Activated CD4-positive, alpha-beta T cell treated with anti-CD3 and anti-CD28 coated beads, Interleukin-2, Interleukin-4, amounts not matched to agents 100 ng/mL and 50 ng/mL, durations not matched to agents 16 hours and 8 hours (primary cell): ENCODE measurements around the gene TFEB.

Source experiments
- DNase-seq: peaks from one replicate; pipeline ENCODE4 v3.0.0-alpha.2; 2020; ENCODE audit warnings: low spot score

TFEB gene

GRCh38 chr6:41705996-41706835 is 29.2 kb downstream of the TFEB start:
- DNase-seq = peak; percentile 91

- no peak for DNase-seq
Measured at GRCh38 chr6:41705311-41705995, 30.0 kb downstream of the TFEB start.

GRCh38 chr6:41704656-41705310 is 30.6 kb downstream of the TFEB start:
- no peak for DNase-seq

- no peak for DNase-seq
Measured at GRCh38 chr6:41704028-41704427, 31.4 kb downstream of the TFEB start.

GRCh38 chr6:41702771-41703494 is 32.5 kb downstream of the TFEB start:
- DNase-seq = no peak

GRCh38 chr6:41702089-41702745 is 33.2 kb downstream of the TFEB start:
- no peak for DNase-seq

- DNase-seq = no peak
Measured at GRCh38 chr6:41700463-41701347, 34.7 kb downstream of the TFEB start.

GRCh38 chr6:41699063-41699462 is 36.3 kb downstream of the TFEB start:
- no peak for DNase-seq

GRCh38 chr6:41697861-41698781 is 37.3 kb downstream of the TFEB start:
- DNase-seq = no peak

- no peak for DNase-seq
Measured at GRCh38 chr6:41696788-41697187, 38.6 kb downstream of the TFEB start.

GRCh38 chr6:41695825-41696224 is 39.6 kb downstream of the TFEB start:
- no peak for DNase-seq

- no peak for DNase-seq
Measured at GRCh38 chr6:41694815-41695526, 40.4 kb downstream of the TFEB start.

- DNase-seq = no peak
Measured at GRCh38 chr6:41693281-41694240, 41.8 kb downstream of the TFEB start.

- no peak for DNase-seq
Measured at GRCh38 chr6:41692730-41693129, 42.7 kb downstream of the TFEB start.

- DNase-seq = no peak
Measured at GRCh38 chr6:41692080-41692675, 43.2 kb downstream of the TFEB start.

GRCh38 chr6:41691426-41692079 is 43.9 kb downstream of the TFEB start:
- DNase-seq = no peak
